H1 (cell line): ENCODE measurements around the gene TGOLN2. TPM values are rescaled to one million over a fixed set of nuclear protein-coding genes. Genes with fewer than 3 reads are reported as not detected.
"Not testable (repeated sequence)": the region's sequence is repeated elsewhere in the genome, so short reads cannot be mapped to it uniquely, and the experiment has no call there.

Experiments used
- CTCF ChIA-PET: fragments of 300-600 bp; sonication (Branson Sonifier 250); formaldehyde crosslinking; loops from one replicate; lab custom pipeline; 2021; ENCODE audit not compliant: partially characterized antibody; lab: Charles Lee
- POLR2A ChIA-PET: fragments of 300-600 bp; sonication (Branson Sonifier 250); formaldehyde crosslinking; loops from one replicate; lab custom pipeline; 2021; ENCODE audit warnings: inconsistent platforms; ENCODE audit not compliant: partially characterized antibody; lab: Charles Lee
- DNase-seq, 2 experiments: peaks; one replicate each; pipeline versions ENCODE4 v3.0.0 to v3.0.0-alpha.2; 2010 to 2022; ENCODE audit warnings: low spot score in 2 of 2, low read depth in 1 of 2, mixed read lengths in 1 of 2
- FAIRE-seq: peaks from 2 replicates; lab custom pipeline; 2011; peaks lifted over from hg19 to GRCh38; lab: Jason Lieb, UNC
- H2AFZ ChIP-seq: 2 replicates; pipeline ENCODE4 v1.8.1; 2012; ENCODE audit warnings: low read length, inconsistent platforms
- H2AK5ac ChIP-seq: 2 replicates; pipeline ENCODE4 v1.6.1; 2013; ENCODE audit warnings: low read depth, low read length
- H2BK120ac ChIP-seq: replicated peaks from 2 replicates; pipeline ENCODE3; 2013; ENCODE audit warnings: low read depth, low read length, inconsistent platforms
- H2BK12ac ChIP-seq: 2 replicates; pipeline ENCODE4 v1.6.1; 2013; ENCODE audit warnings: low read depth, low read length
- H2BK15ac ChIP-seq: 2 replicates; pipeline ENCODE4 v1.6.1; 2013; ENCODE audit warnings: low read length
- H2BK20ac ChIP-seq: 2 replicates; pipeline ENCODE4 v1.6.1; 2013; ENCODE audit warnings: low read length
- H2BK5ac ChIP-seq: 2 replicates; pipeline ENCODE4 v1.6.1; 2013; ENCODE audit warnings: low read depth, low read length
- H3K14ac ChIP-seq: 2 replicates; pipeline ENCODE4 v1.6.1; 2013; ENCODE audit warnings: inconsistent platforms; ENCODE audit not compliant: insufficient read length
- H3K18ac ChIP-seq: 2 replicates; pipeline ENCODE4 v1.6.1; 2013; ENCODE audit warnings: low read length; ENCODE audit errors: extremely low read depth
- H3K23ac ChIP-seq: 2 replicates; pipeline ENCODE4 v1.6.1; 2013; ENCODE audit warnings: inconsistent platforms; ENCODE audit not compliant: insufficient read length
- H3K23me2 ChIP-seq: 2 replicates; pipeline ENCODE4 v1.6.1; 2013; ENCODE audit warnings: low read depth, low read length
- H3K27ac ChIP-seq: 2 replicates; pipeline ENCODE4 v1.6.1; 2011; ENCODE audit warnings: low read depth, low read length, inconsistent platforms
- H3K27me3 ChIP-seq, 4 experiments: replicated peaks in 1 of 4; 1 replicate in 1 of 4; 2 replicates in 3 of 4; pipeline versions ENCODE4 v1.6.1 to v1.8.1; 2011 to 2013; ENCODE audit warnings: low read length in 3 of 4, mild to moderate bottlenecking in 3 of 4, inconsistent platforms in 2 of 4, mixed read lengths in 2 of 4, moderate library complexity in 1 of 4; ENCODE audit not compliant: control insufficient read depth in 3 of 4, insufficient read depth in 3 of 4; ENCODE audit errors: extremely low read depth in 1 of 4
- H3K36me3 ChIP-seq, 4 experiments: 2 replicates each; pipeline versions ENCODE4 v1.6.1 to v1.8.1; 2011 to 2013; ENCODE audit warnings: mild to moderate bottlenecking in 4 of 4, low read length in 3 of 4, moderate library complexity in 2 of 4, control low read depth in 1 of 4, inconsistent platforms in 1 of 4; ENCODE audit not compliant: insufficient read depth in 4 of 4, control insufficient read depth in 2 of 4
- H3K4ac ChIP-seq: replicated peaks from 2 replicates; pipeline ENCODE3; 2013; ENCODE audit warnings: low read length, low read depth, mixed read lengths, inconsistent platforms; ENCODE audit not compliant: insufficient read length
- H3K4me1 ChIP-seq, 4 experiments: replicated peaks in 1 of 4; 1 replicate in 1 of 4; 2 replicates in 3 of 4; pipeline versions ENCODE4 v1.6.1 to v1.8.1; 2011 to 2013; ENCODE audit warnings: low read length in 3 of 4, inconsistent platforms in 2 of 4, mixed read lengths in 1 of 4; ENCODE audit not compliant: insufficient read depth in 4 of 4, control insufficient read depth in 3 of 4
- H3K4me2 ChIP-seq, 2 experiments: 2 replicates each; pipeline versions ENCODE4 v1.6.1 to v1.8.1; 2011 to 2013; ENCODE audit warnings: low read depth in 2 of 2, low read length in 2 of 2, control low read depth in 1 of 2, inconsistent platforms in 1 of 2, mild to moderate bottlenecking in 1 of 2; ENCODE audit not compliant: insufficient read depth in 1 of 2
- H3K4me3 ChIP-seq, 4 experiments: fragments of 200-600, 300-600 bp in 1 of 4; sonication (generic), shearing (Covaris generic), sonication (Bioruptor Twin) in 1 of 4; 2 replicates each; pipeline versions ENCODE4 v1.5.1 to v1.8.1; 2011 to 2016; ENCODE audit warnings: low read length in 4 of 4, low read depth in 3 of 4, control low read depth in 2 of 4, inconsistent platforms in 2 of 4, mild to moderate bottlenecking in 2 of 4, mixed read lengths in 1 of 4, moderate library complexity in 1 of 4; ENCODE audit not compliant: insufficient read depth in 2 of 4; ENCODE audit errors: extremely low read depth in 1 of 4
- H3K56ac ChIP-seq: replicated peaks from 2 replicates; pipeline ENCODE3; 2013; ENCODE audit warnings: low read depth, mild to moderate bottlenecking, mixed read lengths, low read length, inconsistent platforms; ENCODE audit not compliant: insufficient read length
- H3K79me1 ChIP-seq: 2 replicates; pipeline ENCODE4 v1.6.1; 2013; ENCODE audit warnings: low read depth, low read length, control low read depth
- H3K79me2 ChIP-seq, 2 experiments: 2 replicates each; pipeline versions ENCODE4 v1.6.1 to v1.8.1; 2012 to 2013; ENCODE audit warnings: low read length in 2 of 2, mild to moderate bottlenecking in 2 of 2, inconsistent platforms in 1 of 2; ENCODE audit not compliant: insufficient read depth in 2 of 2, control insufficient read depth in 1 of 2
- H3K9ac ChIP-seq, 4 experiments: replicated peaks in 1 of 4; 1 replicate in 1 of 4; 2 replicates in 3 of 4; pipeline versions ENCODE4 v1.6.1 to v1.8.1; 2011 to 2013; ENCODE audit warnings: low read depth in 3 of 4, low read length in 3 of 4, control low read depth in 2 of 4, mild to moderate bottlenecking in 2 of 4, moderate library complexity in 2 of 4, inconsistent platforms in 1 of 4; ENCODE audit errors: extremely low read depth in 1 of 4
- H3K9me3 ChIP-seq, 2 experiments: 2 replicates each; pipeline versions ENCODE4 v1.6.1 to v1.8.1; 2012 to 2013; ENCODE audit warnings: mild to moderate bottlenecking in 2 of 2, moderate library complexity in 2 of 2, control low read depth in 1 of 2, inconsistent platforms in 1 of 2, low read depth in 1 of 2, low read length in 1 of 2, mixed read lengths in 1 of 2; ENCODE audit not compliant: insufficient read depth in 2 of 2
- H4K20me1 ChIP-seq, 2 experiments: replicated peaks in 1 of 2; 2 replicates each; pipeline versions ENCODE3 to v1.8.1; 2011 to 2013; ENCODE audit warnings: inconsistent platforms in 2 of 2, low read length in 2 of 2, mild to moderate bottlenecking in 1 of 2; ENCODE audit not compliant: insufficient read depth in 2 of 2, control insufficient read depth in 1 of 2
- H4K5ac ChIP-seq: 2 replicates; pipeline ENCODE4 v1.6.1; 2013; ENCODE audit warnings: low read length, low read depth, mixed read lengths, inconsistent platforms; ENCODE audit not compliant: insufficient read length
- H4K8ac ChIP-seq: 2 replicates; pipeline ENCODE4 v1.8.0; 2013; ENCODE audit warnings: mild to moderate bottlenecking, moderate library complexity, low read length, inconsistent platforms; ENCODE audit not compliant: insufficient read depth; ENCODE audit errors: extremely low read depth
- H4K91ac ChIP-seq: replicated peaks from 2 replicates; pipeline ENCODE3; 2013; ENCODE audit warnings: low read length, mixed read lengths, inconsistent platforms; ENCODE audit not compliant: insufficient read length
- WGBS, 2 experiments: shearing (Covaris generic) in 1 of 2; methylation state at CpG; one replicate each; pipeline versions ENCODE4 v1.1.6 to v1.1.7; 2013 to 2015; ENCODE audit warnings: low lambda C conversion rate in 2 of 2, mixed read lengths in 2 of 2, inconsistent platforms in 1 of 2, low coverage in 1 of 2, missing lambda C conversion rate in 1 of 2; ENCODE audit not compliant: insufficient replicate concordance in 2 of 2, insufficient coverage in 1 of 2, insufficient read length in 1 of 2; ENCODE audit errors: extremely low coverage in 1 of 2, missing lambda C conversion rate in 1 of 2; 5-methylcytosine and 5-hydroxymethylcytosine counted together
- polyA plus RNA-seq, 7 experiments: library from polyadenylated mRNA; depleted of rRNA in 3 of 7; stranded (reverse) in 5 of 7; unstranded in 2 of 7; fragments of >200 nt in 5 of 7; fragments of 200-250 nt in 2 of 7; gene quantifications; 1 replicate in 5 of 7; 2 replicates in 1 of 7; 4 replicates in 1 of 7; pipeline versions ENCODE4 v1.2.1 to v1.2.3, GENCODE V29; 2011 to 2013; ENCODE audit warnings: missing spikeins in 2 of 7, mixed read lengths in 2 of 7
- total RNA-seq: library from RNA; stranded (reverse); fragmentation: NEBNext Ultra II Directional; extraction: Animal tissue kit (Norgen Biotek cat#: 25700); gene quantifications from 2 replicates; pipeline ENCODE4 v1.2.1, GENCODE V29; 2021

The TGOLN2 gene
- total and polyA plus RNA-seq, 2 of the 8 experiments (the other 6 are each of a cell fraction or from before 2014, with no cell fraction given) = 33.9 to 38.9 TPM

- not testable (repeated sequence) for H2AFZ ChIP-seq, H3K23ac ChIP-seq, H3K56ac ChIP-seq, H3K4me3 ChIP-seq, H3K27me3 ChIP-seq, H3K14ac ChIP-seq, H2BK5ac ChIP-seq, H3K27ac ChIP-seq, H3K18ac ChIP-seq, H2BK20ac ChIP-seq, H3K4me2 ChIP-seq, DNase-seq, H3K9ac ChIP-seq, H4K5ac ChIP-seq, H2BK120ac ChIP-seq, H2AK5ac ChIP-seq, H3K4ac ChIP-seq, H3K36me3 ChIP-seq, H4K20me1 ChIP-seq, FAIRE-seq, H2BK15ac ChIP-seq, H3K79me1 ChIP-seq, H3K9me3 ChIP-seq, H4K91ac ChIP-seq, H4K8ac ChIP-seq, H2BK12ac ChIP-seq
- peaks cover 17% of the 10 kb centered on the region for H3K23me2 ChIP-seq
- CTCF ChIA-PET = interaction anchor here (1.4 kb wide), 1 partner anchor 11 kb away, joined by 3 read pairs; no protein-coding TSS in a partner anchor
- peaks cover 0 to 13% (median 7%) of the 10 kb centered on the region in 4 experiments; a peak in 6 of 7 replicates for H3K4me1 ChIP-seq
- POLR2A ChIA-PET = interaction anchor here (0.9 kb wide), 1 partner anchor 12 kb away, joined by 3 read pairs; no protein-coding TSS in a partner anchor
- peaks cover 9 to 24% of the 10 kb centered on the region in 2 experiments for H3K79me2 ChIP-seq
- WGBS, 2 experiments = 100% methylated on average over 3 of the region's 3 CpGs; no CpG with 5 or more reads in 1 of the 2 experiments
Measured at GRCh38 chr2:85329701-85330100, 1.9 kb upstream of the TGOLN2 start.
